GM19043 (cell line): ENCODE measurements around the gene C10orf53.
"Not testable (repeated sequence)": the region's sequence is repeated elsewhere in the genome, so short reads cannot be mapped to it uniquely, and the experiment has no call there.

ENCODE experiments used
- ATAC-seq: cut with Tn5 transposase; IDR thresholded peaks from one replicate; pipeline ENCODE4 v1.9.1; 2021; ENCODE audit warnings: low read depth; ENCODE audit not compliant: unreplicated experiment

The C10orf53 gene

DNA sequence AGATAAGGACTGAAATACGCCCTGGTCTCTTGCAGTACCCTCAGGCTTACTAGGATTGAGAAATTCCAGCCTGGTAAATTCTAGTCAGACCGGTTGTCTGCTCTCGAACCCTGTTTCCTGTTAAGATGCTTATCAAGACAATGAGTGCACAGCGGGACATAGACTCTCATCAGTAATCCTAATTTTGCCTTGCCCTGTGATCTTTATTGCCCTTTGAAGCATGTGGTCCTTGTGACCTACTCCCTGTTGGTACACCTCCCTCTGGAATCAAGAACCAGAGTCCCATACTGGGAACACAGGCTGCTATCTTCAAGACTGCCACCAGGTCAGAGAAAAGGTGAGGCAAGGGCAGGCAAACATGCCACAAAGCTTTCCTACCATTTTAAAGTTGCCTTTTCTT, 7.2 kb downstream of the C10orf53 start:
- ATAC-seq: no peak

DNA sequence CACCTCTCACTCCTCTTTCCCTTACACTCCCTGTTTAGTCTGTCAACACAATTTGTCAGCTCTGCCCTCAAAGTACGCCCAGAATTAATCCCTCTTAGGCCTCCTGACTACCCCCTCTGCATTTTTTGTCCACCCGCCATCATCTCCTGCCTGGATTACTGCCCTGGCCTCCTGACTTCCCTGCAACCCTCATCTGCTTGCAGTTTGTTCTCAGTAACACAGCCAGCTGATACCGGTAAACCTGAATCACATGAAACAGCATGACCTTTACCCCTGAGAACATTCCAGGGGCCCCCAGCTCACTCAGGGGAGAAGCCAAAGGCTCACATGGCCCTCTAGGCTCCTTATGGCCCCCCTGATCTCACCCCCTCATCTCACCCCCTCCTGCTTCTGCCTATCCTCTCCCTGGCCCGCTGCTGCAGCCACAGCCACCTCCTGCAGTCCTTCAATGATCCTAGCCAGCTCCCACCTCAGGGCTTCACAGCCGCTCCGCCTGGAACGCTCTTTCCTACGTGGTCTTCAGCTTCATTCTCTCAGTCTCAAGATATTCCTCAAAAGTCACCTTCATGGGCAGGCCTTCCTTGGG, 8.9 kb downstream of the C10orf53 start:
- no peak for ATAC-seq

DNA sequence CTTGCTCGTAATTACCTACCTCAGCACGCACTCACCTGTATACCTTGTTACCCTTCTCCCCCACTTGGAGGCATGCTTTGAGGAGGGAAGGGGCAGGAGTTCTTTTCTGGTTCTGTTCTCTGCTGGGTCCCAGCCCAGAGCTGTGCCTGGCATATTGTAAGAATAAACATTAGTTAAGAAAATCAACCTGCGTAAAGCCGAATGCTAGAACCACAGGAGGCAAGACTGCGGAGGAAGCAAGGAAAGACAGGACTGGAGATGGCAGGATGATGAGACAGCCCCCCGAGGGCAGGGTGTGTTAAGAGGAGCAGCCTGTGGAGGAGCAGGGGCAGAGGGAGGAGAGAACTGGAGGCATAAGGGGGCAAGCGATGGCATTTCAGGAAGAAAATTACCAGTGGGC, 9.5 kb downstream of the C10orf53 start:
- ATAC-seq: no peak

DNA sequence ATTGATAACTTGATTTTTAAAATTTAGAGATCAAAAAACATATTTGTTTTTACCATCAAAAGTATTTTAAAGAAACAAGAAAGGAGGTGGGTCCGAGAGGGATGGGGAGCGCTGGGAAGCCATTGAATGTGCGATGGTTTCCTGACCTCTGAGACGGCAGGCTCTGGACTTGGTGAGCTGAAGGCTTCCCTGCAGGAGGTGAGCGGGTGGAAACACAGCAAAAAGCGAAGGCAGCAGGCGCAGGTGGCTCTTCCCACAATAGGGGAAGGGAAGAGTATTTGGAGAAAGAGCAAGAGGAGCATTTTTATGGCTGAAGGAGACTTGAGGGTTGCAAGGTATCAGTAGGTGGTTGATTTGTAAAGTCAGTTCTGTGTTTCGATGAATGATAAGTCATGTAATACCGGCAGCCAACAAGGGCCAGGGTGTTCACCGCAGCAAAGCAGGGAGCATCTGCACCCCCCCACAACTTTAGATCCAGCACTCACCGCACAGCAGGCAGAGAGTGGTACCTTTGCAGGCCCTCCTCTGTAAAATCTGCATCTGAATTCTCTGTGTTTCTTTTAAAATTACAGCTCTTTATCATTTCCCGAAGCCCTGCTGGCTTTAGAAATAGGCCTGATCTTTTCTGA, 10.5 kb downstream of the C10orf53 start:
- ATAC-seq: no peak

DNA sequence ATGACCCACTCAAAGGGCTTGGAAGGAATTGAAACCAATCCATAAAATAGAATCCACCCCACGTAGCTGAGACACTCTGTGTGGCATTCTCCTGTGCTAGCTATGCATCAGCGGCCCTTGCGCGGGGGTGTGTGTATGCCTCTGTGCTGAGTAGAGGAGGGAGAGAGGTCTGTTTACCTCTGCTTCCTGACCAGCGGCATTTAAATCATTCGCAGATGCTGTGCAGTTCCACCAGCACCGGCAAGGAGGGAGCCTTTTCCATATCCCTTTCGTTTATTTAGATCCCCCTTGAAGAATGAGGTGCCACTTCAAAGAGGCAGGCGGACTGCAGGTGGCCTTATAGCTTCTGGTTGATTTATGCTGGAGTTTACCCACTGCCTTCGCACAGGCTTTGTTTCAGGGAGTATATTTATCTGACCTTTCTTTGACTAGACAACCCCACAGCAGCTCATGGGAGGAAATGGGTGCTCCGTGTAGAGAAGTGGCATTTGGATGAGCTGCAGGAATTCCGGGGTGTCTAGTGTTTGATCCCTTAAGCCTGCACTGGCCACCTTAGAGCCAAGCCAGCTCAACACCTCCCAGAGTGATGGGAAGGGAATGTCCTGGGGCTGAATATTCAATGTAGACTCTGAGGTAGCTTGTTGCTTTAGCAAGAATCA, 11.4 kb downstream of the C10orf53 start:
- no peak for ATAC-seq

DNA sequence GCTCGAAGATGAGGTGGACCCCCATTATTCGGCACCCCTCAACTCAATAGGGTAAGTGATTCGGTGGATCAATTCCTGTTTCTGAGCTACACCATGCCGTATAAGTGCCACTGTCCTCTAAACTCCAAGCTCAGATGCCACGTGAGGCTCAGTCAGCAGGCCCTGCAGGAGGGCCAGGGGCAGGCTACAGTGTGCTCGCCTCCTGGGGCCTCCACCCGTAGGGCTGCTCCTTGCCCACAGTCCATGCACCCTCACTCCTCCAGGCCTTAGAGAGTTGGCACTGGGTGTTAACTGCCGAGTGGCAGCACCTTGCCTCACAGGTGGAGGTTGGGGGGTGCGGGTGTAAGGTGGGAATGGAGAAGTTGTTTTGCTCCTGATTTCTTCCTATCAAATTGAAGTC, 12.1 kb downstream of the C10orf53 start:
- no peak for ATAC-seq

DNA sequence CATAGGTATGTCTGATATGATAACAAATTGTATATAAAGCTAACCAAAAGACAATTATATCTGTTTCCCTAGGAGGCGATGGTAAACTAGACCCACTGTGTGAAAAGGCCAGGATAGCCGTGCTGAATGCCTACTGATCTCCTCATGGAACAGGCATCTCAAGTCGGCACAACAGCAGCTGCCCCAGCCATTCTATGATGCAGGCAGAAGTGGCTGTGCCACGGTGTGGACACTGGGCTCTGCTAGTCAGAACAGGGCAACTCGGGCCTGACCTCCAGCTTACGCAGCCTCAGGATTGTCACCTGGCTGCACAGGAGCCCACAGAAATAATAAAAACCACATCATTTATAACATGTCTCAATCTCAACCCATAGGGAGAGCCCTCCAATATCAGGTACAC, 15.0 kb downstream of the C10orf53 start:
- ATAC-seq: no peak

DNA sequence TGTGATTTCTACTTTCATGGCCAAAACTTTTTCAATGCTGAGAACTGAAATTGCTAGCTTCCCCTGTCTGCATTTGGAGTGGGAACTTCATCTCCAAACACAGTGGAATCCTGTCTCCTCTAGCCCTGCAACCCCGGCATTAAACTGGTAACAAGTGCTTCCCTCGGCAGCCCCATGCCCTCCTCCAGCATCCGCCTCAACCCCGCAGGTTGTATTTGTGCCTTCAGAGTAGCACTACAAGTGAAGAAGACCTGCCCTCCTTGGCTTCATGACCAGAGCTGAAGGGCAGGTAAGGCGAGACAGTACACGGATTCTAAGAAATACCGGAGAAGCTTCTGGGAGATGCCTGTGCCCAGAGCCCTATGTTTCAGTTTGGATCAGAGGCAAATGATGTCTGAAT, 16.9 kb downstream of the C10orf53 start:
- ATAC-seq: no peak

DNA sequence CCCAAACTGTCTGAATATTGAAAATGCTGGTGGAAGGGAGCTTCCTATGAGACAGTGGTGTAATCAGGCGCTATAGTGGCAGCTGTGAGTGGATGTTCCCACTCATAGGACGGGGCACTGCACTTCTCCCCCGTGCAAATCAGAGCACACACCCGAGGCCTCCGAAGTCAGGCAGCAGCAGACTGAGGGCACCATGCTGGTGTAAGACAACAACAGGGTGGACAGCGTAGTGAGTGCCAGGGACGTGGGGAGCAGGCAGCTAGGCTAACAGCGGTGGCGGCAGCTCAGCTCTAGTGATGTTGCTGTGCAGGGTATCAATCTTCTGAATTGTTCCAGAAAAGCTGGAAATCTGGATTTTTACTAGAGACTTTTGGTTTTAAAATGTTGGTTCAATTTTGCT, 19.2 kb downstream of the C10orf53 start:
- no peak for ATAC-seq

DNA sequence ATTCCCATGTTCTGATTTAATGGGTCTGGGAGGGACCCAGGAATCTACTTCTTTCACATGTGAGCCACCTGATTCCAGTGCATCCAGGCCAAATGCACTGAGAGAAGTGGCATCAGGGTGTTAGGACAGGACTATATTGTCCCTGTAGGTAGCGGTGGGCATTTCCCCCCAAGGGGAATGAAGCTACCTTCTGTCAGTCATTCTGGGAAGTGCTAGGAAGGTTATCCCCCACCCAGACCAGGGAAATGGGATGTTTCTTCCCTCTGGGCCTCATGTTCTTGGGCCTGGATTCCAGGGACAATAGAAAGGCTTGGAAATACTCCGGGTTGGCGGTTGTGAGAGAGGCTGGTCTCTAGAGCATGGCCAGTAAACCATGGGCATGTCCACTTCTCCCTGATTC, 20.8 kb downstream of the C10orf53 start:
- no peak for ATAC-seq

DNA sequence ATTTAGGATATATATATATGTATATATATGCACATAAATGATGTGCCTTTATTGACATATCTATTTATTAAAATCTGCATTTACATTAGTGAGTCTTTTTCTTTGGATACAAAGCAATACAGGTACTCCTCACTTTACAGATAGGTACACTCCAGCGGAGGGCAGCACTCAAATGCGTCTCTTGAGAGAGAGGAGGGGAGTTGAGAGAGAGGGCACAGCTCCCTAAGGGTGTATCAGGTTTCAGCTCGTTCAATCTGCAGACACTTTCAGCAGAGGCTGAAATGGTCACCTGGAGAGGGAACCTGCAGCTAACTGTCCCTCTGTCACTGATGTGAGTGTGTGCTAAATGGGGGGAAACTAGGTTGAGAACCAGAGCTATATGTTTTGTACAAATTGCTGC, 21.5 kb downstream of the C10orf53 start:
- ATAC-seq: no peak

DNA sequence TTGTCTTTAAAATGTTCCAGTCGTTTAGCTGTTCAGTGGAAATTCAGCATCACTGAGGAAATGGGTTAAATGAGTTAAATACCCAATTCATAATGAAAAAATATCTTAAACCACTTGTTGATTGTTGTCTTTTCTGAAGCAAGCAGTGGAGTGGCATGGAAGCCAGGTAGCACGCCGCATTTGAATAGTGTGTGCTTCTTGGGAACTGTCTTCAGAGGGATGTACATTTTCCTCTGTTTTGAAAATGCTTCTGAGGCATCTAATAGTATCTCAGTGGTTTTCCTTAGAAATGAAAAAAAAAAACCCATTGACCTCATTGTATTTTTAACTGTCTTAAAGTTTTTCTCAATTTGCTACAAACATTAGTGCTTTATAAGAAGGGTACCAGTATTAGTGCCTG, 28.1 kb downstream of the C10orf53 start:
- ATAC-seq: no peak

DNA sequence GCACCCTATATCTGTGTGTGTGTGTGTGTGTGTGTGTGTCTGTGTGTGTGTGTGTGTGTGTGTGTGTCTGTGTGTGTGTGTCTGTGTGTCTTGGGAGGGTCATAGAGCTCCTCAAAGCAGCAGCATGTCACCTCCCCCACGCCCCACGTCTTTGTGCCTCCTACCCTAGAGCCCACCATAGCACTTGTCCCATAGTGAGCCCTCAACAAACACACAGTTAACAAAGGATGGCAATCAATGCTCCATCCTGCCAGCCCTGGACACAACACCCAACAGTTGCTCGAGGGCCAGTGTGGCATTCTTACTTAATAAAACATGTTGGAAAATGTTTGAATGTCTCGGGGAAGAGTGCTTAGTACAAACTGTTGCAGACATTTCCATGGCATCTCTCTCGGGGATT, 30.5 kb downstream of the C10orf53 start:
- ATAC-seq: no peak

DNA sequence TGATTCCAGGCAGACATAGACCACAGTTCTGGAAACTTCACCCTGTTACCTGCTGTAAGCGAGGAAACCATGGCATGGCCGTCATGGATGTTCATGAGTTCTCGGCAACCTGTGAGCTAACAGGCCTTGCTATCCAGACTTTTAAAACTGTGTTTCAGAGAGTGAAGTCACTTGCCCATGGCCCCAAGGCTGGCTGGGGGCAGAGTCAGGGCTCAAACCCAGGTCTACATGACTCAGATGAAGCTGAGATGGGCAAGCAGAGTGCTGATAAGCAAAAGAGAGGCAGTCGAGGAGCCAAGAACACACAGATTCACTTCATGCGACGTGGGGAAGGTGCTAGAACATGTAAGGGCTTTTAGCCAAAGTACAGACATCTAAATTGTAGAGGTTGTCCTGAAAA, 31.5 kb downstream of the C10orf53 start:
- no peak for ATAC-seq

DNA sequence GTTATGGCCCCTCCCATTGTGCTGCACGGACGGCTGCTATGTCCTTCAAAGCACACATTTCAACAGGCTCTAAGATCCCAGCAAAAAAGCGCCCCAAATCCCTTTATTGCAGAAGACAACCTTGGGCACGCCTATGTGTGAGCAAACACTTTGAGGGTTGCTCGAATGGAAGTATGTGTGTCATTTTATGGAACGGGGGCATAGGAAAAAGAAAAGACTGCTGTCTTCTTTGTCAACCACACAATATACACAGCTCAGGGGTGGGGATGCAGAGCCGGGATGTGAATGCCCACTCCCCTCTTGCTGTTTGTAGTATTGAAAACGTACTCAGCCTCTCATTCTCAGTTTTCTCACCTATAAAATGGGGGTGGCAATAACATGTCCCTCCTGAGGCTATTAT, 32.0 kb downstream of the C10orf53 start:
- ATAC-seq: no peak

DNA sequence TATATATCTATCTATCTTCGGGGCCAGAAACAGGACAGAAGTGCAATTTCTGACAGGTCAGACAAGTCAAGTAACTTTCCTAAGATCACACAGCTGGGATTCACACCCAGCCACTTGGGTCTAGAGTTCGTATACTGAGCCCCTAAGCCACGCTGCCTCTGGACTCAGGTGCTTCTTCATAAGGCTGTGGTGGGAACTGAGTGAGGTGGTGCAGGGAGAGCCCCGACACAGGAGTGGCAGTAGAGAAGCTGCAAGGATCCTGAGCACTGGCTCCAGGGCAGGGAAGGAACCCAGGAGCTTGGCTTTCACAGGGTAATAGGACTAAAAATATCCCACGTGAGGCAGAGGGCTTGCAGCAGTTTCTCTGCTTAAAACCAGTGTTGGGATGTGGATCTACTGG, 33.8 kb downstream of the C10orf53 start:
- ATAC-seq: no peak

DNA sequence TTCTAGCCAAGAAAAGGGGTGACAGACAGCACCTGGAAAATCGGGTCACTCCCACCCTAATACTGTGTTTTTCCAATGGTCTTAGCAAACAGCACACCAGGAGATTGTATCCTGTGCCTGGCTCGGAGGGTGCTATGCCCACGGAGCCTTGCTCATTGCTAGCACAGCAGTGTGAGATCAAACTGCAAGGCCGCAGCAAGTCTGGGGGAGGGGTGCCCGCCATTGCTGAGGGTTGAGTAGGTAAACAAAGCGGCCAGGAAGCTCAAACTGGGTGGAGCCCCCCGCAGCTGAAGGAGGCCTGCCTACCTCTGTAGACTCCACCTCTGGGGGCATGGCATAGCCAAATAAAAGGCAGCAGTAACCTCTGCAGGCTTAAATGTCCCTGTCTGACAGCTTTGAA, 35.7 kb downstream of the C10orf53 start:
- not testable (repeated sequence) for ATAC-seq

DNA sequence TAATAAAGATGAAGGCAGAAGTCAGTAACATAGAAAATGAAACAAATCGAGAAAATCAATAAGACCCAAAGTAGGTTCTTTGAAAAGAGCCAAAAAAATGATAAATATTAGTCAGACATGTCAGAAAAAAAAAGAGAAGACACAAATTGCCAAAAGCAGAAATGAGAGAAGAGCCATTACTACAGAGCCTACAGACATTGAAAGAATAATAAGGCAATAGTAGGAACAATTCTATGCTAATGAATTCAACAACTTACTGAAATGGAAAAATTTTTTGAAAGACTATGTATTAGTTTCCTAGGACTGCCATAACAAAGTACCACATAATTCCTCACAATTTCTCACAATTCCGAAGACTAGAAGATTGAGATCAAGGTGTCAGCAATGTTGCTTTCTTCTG, 47.1 kb downstream of the C10orf53 start:
- no peak for ATAC-seq

DNA sequence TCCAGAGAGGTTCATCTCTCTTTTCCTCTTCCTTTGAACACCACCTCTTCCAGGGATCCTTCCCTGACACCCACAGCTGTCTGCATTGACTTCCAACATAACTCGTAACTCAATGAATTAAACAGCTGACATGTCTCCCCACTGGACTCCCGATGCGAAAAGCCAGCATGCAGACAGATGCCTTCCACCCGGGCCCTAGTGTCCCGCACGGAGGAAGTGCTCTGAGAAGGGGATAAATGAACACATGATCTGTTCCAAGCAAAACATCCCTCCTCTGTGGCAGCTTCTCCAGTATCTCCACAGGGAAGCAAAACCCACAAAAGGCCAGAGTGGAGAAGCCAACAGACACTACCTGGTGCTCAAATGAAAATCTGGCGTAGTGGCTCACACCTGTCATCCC, 54.4 kb downstream of the C10orf53 start:
- no peak for ATAC-seq

DNA sequence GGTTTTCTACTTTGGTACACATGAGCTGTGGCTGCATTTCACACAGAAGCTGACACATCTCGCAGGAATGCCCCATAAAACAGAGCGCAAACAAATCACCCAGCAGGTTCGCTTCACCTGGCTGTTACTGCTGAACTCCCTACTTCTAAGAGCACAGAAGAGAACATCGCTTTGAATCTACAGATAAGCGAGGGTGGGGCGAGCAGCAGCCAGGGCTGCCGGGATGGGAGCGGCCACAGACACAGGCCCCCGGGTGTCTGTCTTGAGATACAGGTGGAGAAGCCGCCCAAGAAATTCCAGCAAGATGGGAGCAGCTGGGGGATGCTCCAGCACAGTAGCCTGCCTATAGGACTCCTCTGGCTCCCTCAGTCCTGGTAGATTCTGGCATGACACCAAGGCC, 55.2 kb downstream of the C10orf53 start:
- no peak for ATAC-seq

DNA sequence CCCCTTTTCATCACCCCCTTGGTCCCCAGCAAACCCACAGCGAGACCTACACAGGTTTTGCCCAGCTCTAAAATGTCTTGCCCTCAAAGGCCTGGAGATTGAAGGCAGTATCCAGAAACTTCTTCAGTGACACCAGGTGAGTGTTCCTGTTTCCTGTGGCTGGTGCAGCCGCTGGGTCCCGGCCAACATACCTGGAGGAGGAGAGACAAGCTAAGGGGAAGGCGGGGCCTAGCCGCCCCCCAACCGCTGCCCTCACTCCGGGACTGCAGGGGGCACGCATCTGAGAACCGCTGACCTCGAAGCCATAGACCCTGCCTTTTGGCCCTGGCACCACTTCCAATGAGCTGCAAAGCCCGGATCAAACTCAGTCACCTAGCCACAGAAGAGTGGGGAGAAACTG, 55.7 kb downstream of the C10orf53 start:
- no peak for ATAC-seq

DNA sequence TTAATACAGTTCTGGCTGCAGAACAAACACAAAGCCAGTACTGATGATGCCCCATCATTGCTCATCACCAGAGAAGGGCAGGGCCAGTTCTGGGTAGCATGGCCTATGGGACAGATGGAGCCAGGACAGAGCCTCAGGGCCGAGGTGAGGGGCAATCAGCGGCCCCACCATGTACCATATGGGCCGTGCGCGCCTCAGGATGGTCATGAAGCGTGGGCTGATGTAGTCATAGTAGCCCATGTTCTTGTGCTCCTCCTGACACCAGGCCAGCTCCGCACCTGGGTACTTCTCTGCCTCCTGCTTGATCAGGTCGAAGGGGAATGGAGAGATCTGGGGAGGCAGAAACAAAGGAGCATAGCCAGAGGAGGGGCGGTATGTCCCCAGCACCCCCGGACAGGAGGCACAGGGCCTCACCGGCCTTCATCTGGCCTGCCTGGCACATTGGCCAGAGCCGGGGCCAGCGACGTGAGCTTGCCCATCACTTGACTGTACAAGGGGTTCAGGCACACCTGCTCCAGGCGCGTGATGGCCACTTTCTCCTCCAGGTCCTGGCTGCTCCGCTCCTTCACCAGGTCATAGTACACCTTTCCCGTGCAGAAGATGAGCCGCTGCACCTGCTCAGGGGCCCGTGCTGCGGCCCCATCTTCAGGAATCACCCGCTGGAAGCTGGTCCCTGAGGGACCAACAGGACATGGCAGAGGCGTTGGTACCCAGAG, 56.6 kb downstream of the C10orf53 start:
- no peak for ATAC-seq
